OCI-LY1 (cell line): ENCODE data around the gene DGKQ.
"Not testable (repeated sequence)": the region's sequence is repeated elsewhere in the genome, so short reads cannot be mapped to it uniquely, and the experiment has no call there.

Experiments used
- H2AFZ ChIP-seq: fragments of 200-600 bp; sonication (generic), shearing (Covaris generic); 2 replicates; pipeline ENCODE4 v1.6.0; 2014; ENCODE audit warnings: antibody characterized with exemption, mild to moderate bottlenecking, low read length
- H3F3A ChIP-seq: fragments of 200-600 bp; sonication (generic), shearing (Covaris generic); 2 replicates; pipeline ENCODE4 v1.6.0; 2014; ENCODE audit warnings: mild to moderate bottlenecking, antibody characterized with exemption, low read length, moderate library complexity; ENCODE audit not compliant: insufficient read depth
- H3K27ac ChIP-seq: fragments of 200-600 bp; sonication (generic); 2 replicates; pipeline ENCODE4 v1.5.1; 2014; ENCODE audit warnings: low read length, mixed run types, mild to moderate bottlenecking, low read depth; ENCODE audit not compliant: poor library complexity, severe bottlenecking
- H3K27me3 ChIP-seq: fragments of 200-600 bp; sonication (generic); 2 replicates; pipeline ENCODE4 v1.6.0; 2014; ENCODE audit warnings: antibody characterized with exemption, mild to moderate bottlenecking, low read length, moderate library complexity; ENCODE audit not compliant: insufficient read depth
- H3K36me3 ChIP-seq: fragments of 200-600 bp; sonication (generic); 2 replicates; pipeline ENCODE4 v1.6.1; 2014; ENCODE audit warnings: mild to moderate bottlenecking, antibody characterized with exemption, low read length, moderate library complexity, mixed read lengths; ENCODE audit not compliant: insufficient read depth
- H3K4me1 ChIP-seq: fragments of 200-600 bp; sonication (generic); 2 replicates; pipeline ENCODE4 v1.5.1; 2014; ENCODE audit warnings: mild to moderate bottlenecking, low read length, moderate library complexity; ENCODE audit not compliant: insufficient read depth, severe bottlenecking
- H3K4me2 ChIP-seq: fragments of 200-600 bp; sonication (generic), shearing (Covaris generic); 2 replicates; pipeline ENCODE4 v1.6.1; 2014; ENCODE audit warnings: low read length
- H3K4me3 ChIP-seq: fragments of 200-600 bp; sonication (generic); 2 replicates; pipeline ENCODE4 v1.5.1; 2014; ENCODE audit warnings: low read length, low read depth, mild to moderate bottlenecking, mixed read lengths; ENCODE audit not compliant: poor library complexity, severe bottlenecking
- H3K79me2 ChIP-seq: fragments of 200-600 bp; shearing (Covaris generic); 2 replicates; pipeline ENCODE4 v1.6.1; 2016; ENCODE audit warnings: mixed run types, low read length, mixed read lengths; ENCODE audit not compliant: insufficient read depth
- H3K9ac ChIP-seq: fragments of 200-600 bp; sonication (generic), shearing (Covaris generic); 2 replicates; pipeline ENCODE4 v1.6.1; 2014; ENCODE audit warnings: mild to moderate bottlenecking, low read length, mixed read lengths
- H3K9me2 ChIP-seq: fragments of 200-600 bp; sonication (generic), shearing (Covaris generic); 2 replicates; pipeline ENCODE4 v1.6.1; 2014; ENCODE audit warnings: low read depth, mild to moderate bottlenecking, low read length, mixed read lengths
- H3K9me3 ChIP-seq: fragments of 200-600 bp; shearing (Covaris generic); 2 replicates; pipeline ENCODE4 v1.6.1; 2014; ENCODE audit warnings: low read length, mixed read lengths
- H4K20me1 ChIP-seq: fragments of 200-600 bp; sonication (generic), shearing (Covaris generic); 2 replicates; pipeline ENCODE4 v1.6.0; 2016; ENCODE audit warnings: mild to moderate bottlenecking, low read length; ENCODE audit not compliant: insufficient read depth
- EZH2 ChIP-seq: fragments of 200-600 bp; sonication (generic), shearing (Covaris generic); IDR thresholded peaks from 2 replicates; pipeline ENCODE4 v1.8.0; 2017; ENCODE audit warnings: borderline replicate concordance, mixed run types, mild to moderate bottlenecking, antibody characterized with exemption, low read length, moderate library complexity, mixed read lengths
- TF ChIP-seq, protein P1 (sequence below): fragments of 200-600 bp; sonication (generic), shearing (Covaris generic); IDR thresholded peaks from 2 replicates; pipeline ENCODE4 v1.5.1; 2017; ENCODE audit warnings: mild to moderate bottlenecking, antibody characterized with exemption, low read length, moderate library complexity, mixed read lengths

The DGKQ gene

DNA sequence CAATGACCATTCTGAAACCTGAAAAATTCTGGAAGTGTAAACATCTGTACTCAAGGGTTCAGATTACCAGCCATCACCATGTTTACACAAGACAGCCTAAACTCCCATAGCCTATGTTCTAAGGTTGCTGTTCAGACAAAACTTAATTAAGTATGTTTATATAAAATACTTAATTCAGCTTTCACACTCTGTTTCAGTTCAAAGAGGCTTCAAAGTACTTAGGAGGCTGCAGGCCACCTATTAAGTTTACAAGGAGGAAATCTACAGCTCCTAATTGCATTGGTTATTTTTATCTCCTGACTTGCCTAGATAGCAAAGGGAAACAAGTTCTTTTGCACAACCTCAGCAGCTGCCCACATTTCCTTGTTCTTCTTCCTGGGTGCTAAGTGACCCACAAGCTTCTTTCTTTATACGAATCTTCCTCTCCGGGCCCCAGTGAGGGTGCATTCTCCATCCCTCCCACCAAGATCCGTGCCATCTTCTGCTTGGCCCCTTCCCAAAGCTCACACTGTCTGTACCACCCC is 43.3 kb downstream of the DGKQ start:
- no peak overlapping the region for H3K27ac ChIP-seq
- H2AFZ ChIP-seq = no peak overlapping the region
- H3K9me3 ChIP-seq = no peaks in the 10 kb centered on the region
- H4K20me1 ChIP-seq = no peaks in the 10 kb centered on the region
- peak overlapping the region; percentile 88; the same call in 1 of the 2 replicates for H3K4me2 ChIP-seq
- no peak overlapping the region for H3K9ac ChIP-seq
- H3K79me2 ChIP-seq = peaks cover 17% of the 10 kb centered on the region; the same call in 1 of the 2 replicates
- H3F3A ChIP-seq = no peaks in the 10 kb centered on the region
- no peaks in the 10 kb centered on the region for H3K27me3 ChIP-seq
- H3K36me3 ChIP-seq = no peaks in the 10 kb centered on the region
- H3K9me2 ChIP-seq = no peaks in the 10 kb centered on the region
- peak overlapping the region; percentile 86 for H3K4me3 ChIP-seq
- H3K4me1 ChIP-seq = peaks cover 18% of the 10 kb centered on the region
- TF ChIP-seq, protein P1, sequence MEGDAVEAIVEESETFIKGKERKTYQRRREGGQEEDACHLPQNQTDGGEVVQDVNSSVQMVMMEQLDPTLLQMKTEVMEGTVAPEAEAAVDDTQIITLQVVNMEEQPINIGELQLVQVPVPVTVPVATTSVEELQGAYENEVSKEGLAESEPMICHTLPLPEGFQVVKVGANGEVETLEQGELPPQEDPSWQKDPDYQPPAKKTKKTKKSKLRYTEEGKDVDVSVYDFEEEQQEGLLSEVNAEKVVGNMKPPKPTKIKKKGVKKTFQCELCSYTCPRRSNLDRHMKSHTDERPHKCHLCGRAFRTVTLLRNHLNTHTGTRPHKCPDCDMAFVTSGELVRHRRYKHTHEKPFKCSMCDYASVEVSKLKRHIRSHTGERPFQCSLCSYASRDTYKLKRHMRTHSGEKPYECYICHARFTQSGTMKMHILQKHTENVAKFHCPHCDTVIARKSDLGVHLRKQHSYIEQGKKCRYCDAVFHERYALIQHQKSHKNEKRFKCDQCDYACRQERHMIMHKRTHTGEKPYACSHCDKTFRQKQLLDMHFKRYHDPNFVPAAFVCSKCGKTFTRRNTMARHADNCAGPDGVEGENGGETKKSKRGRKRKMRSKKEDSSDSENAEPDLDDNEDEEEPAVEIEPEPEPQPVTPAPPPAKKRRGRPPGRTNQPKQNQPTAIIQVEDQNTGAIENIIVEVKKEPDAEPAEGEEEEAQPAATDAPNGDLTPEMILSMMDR = no peak
- no peak for TF ChIP-seq EZH2

DNA sequence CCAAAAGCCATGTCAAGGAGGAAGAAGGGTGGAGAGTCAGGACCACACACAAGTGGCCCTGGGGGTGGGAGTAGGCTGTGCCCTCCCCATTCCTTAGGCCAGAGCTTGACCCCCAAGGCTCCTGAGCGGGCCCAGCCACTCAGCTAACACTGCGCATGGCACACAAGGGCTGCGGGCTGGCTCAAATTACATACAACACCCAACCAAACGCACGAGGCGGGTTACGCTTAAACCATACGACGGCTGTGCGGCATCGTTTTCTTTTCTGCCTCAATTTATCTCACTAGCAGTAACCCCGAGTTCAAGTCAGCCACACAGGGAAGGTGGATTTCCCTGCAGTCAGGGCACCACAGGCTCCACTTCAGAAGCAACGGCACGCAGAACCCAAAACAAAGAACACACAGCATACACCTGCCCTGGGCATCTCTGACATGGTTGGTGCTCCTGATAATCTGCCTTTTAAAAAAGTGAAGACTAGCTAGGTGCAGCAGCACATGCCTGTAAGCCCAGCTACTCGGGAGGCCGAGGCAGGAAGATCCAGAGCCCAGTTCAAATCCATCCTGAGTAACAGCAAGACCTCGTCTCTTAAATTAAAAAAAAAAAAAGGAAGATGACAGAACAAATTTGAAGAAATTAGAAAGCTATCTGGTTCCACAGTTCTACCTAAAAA is 44.1 kb downstream of the DGKQ start:
- H3K9me2 ChIP-seq = no peaks in the 10 kb centered on the region
- no peak for TF ChIP-seq EZH2
- TF ChIP-seq, protein P1 = no peak
- peaks cover 17% of the 10 kb centered on the region; the same call in 1 of the 2 replicates for H3K79me2 ChIP-seq
- H3F3A ChIP-seq = no peaks in the 10 kb centered on the region
- no peaks in the 10 kb centered on the region for H3K36me3 ChIP-seq
- H4K20me1 ChIP-seq = no peaks in the 10 kb centered on the region
- no peaks in the 10 kb centered on the region for H3K9me3 ChIP-seq
- H3K27me3 ChIP-seq = no peaks in the 10 kb centered on the region
- H3K4me2 ChIP-seq = no peak overlapping the region
- H3K4me1 ChIP-seq = peaks cover 26% of the 10 kb centered on the region
- H3K27ac ChIP-seq = no peak overlapping the region
- H3K4me3 ChIP-seq = no peak overlapping the region
- no peak overlapping the region for H2AFZ ChIP-seq
- H3K9ac ChIP-seq = no peak overlapping the region

DNA sequence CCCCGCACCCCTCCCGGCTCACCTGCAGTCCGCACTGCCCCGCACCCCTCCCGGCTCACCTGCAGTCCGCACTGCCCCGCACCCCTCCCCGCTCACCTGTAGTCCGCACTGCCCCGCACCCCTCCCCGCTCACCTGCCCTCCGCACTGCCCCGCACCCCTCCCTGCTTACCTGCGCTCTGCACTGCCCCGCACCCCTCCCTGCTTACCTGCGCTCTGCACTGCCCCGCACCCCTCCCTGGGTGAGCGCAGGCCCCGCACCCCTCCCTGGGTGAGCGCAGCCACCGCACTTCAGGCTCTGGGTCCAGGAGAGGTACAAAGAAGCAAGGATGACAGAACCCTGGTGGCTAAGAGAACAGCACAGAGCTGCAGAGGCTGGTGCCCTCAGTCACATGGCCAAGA is 45.8 kb downstream of the DGKQ start:
- H3K4me1 ChIP-seq = peaks cover 29% of the 10 kb centered on the region
- H3F3A ChIP-seq, H3K9ac ChIP-seq, H3K27me3 ChIP-seq, H2AFZ ChIP-seq, H3K4me3 ChIP-seq, H3K36me3 ChIP-seq, H3K9me3 ChIP-seq, H3K9me2 ChIP-seq, H4K20me1 ChIP-seq, H3K4me2 ChIP-seq, H3K27ac ChIP-seq: not testable (repeated sequence)
- peaks cover 17% of the 10 kb centered on the region; the same call in 1 of the 2 replicates for H3K79me2 ChIP-seq

DNA sequence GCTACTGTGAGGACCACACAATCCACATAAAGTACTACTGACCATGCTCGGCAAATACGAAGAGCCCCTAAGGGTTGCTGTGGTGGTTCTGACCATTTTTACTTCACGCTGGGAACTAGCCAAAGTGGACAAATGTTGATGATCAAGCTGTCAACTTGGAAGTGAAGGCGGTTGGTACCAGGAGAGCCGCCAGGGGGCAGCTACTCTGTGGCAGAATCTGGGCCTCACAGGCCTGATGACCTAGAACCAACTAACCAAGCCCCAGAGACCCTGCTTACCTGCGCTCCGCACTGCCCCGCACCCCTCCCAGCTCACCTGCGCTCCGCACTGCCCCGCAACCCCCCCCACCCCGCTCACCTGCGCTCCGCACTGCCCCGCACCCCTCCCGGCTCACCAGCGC is 46.8 kb downstream of the DGKQ start:
- no peaks in the 10 kb centered on the region for H4K20me1 ChIP-seq
- no peak overlapping the region for H2AFZ ChIP-seq
- no peak overlapping the region for H3K27ac ChIP-seq
- H3K4me2 ChIP-seq = no peak overlapping the region
- peaks cover 40% of the 10 kb centered on the region for H3K4me1 ChIP-seq
- no peak overlapping the region for H3K4me3 ChIP-seq
- no peaks in the 10 kb centered on the region for H3K9me3 ChIP-seq
- H3F3A ChIP-seq = no peaks in the 10 kb centered on the region
- no peaks in the 10 kb centered on the region for H3K9me2 ChIP-seq
- H3K9ac ChIP-seq = no peak overlapping the region
- no peaks in the 10 kb centered on the region for H3K36me3 ChIP-seq
- H3K27me3 ChIP-seq = no peaks in the 10 kb centered on the region
- TF ChIP-seq, protein P1 = peak; percentile 49; the same call in 1 of the 2 replicates
- TF ChIP-seq EZH2 = no peak
- H3K79me2 ChIP-seq = peaks cover 14% of the 10 kb centered on the region; the same call in 1 of the 2 replicates
